A549 (cell line): ENCODE results near the gene KCTD15. TPM values are rescaled to one million over a fixed set of nuclear protein-coding genes. Genes with fewer than 3 reads are reported as not detected.

Source experiments
- ATAC-seq, 2 experiments: fragments of 200-7000 bp in 1 of 2; fragments of >200 bp in 1 of 2; cut with Nextera tagmentation in 1 of 2; cut with Tn5 transposase in 1 of 2; 3 replicates each; pipeline versions ENCODE4 v1.8.0 to v1.9.1; 2018 to 2020; ENCODE audit warnings: mild to moderate bottlenecking in 1 of 2, moderate library complexity in 1 of 2
- CTCF ChIA-PET: fragments of 300-600 bp; sonication (Branson Sonifier 250); formaldehyde crosslinking; extraction: SDS; loops from one replicate; lab custom pipeline; 2021; ENCODE audit warnings: antibody characterized with exemption, inconsistent platforms; lab: Yijun Ruan, JAX
- POLR2A ChIA-PET: fragments of 350-600 bp; formaldehyde crosslinking; extraction: SDS; loops from one replicate; lab custom pipeline; 2021; ENCODE audit warnings: antibody characterized with exemption, inconsistent platforms; lab: Yijun Ruan, JAX
- DNase-seq, 2 experiments: peaks; one replicate each; pipeline versions ENCODE4 v3.0.0 to v3.0.0-alpha.2; 2011 to 2016; ENCODE audit warnings: low read depth in 1 of 2, low spot score in 1 of 2
- FAIRE-seq: peaks from 2 replicates; lab custom pipeline; 2011; peaks lifted over from hg19 to GRCh38; lab: Jason Lieb, UNC
- H3K27ac ChIP-seq, 2 experiments: fragments of >200 bp; sonication (Bioruptor Twin); formaldehyde crosslinking; 3 replicates each; pipeline ENCODE4 v1.5.1; 2016 to 2017
- H3K4me1 ChIP-seq: fragments of >200 bp; sonication (Bioruptor Twin); formaldehyde crosslinking; 3 replicates; pipeline ENCODE4 v1.6.1; 2016
- H3K4me2 ChIP-seq: fragments of >200 bp; sonication (Bioruptor Twin); formaldehyde crosslinking; 3 replicates; pipeline ENCODE4 v1.6.1; 2016
- H3K4me3 ChIP-seq: fragments of >200 bp; sonication (Bioruptor Twin); formaldehyde crosslinking; 3 replicates; pipeline ENCODE4 v1.5.1; 2016
- H3K9me3 ChIP-seq: fragments of >200 bp; sonication (Bioruptor Twin); formaldehyde crosslinking; 3 replicates; pipeline ENCODE4 v1.6.1; 2016
- BHLHE40 ChIP-seq: IDR thresholded peaks from 2 replicates; pipeline ENCODE4 v1.6.1; 2012; ENCODE audit warnings: low read depth, low read length, inconsistent platforms
- CHD4 ChIP-seq: fragments of 200-600 bp; sonication (generic); IDR thresholded peaks from 2 replicates; pipeline ENCODE4 v1.6.1; 2016; ENCODE audit warnings: antibody characterized with exemption, mild to moderate bottlenecking, borderline replicate concordance
- EP300 ChIP-seq, 2 experiments: fragments of >200 bp; sonication (Bioruptor Twin); formaldehyde crosslinking; IDR thresholded peaks; 2 replicates in 1 of 2; 3 replicates in 1 of 2; pipeline ENCODE4 v1.6.1; 2016 to 2017
- ESRRA ChIP-seq: fragments of 150-350 bp; IDR thresholded peaks from 2 replicates; pipeline ENCODE4 v1.6.1; 2014; ENCODE audit warnings: mild to moderate bottlenecking, low read length, borderline replicate concordance
- FOSB ChIP-seq: fragments of 250-450 bp; sonication (Bioruptor Pico); IDR thresholded peaks from 2 replicates; pipeline ENCODE4 v1.5.0; 2020; ENCODE audit warnings: mild to moderate bottlenecking, moderate library complexity
- HDAC2 ChIP-seq: fragments of 200-600 bp; sonication (generic); IDR thresholded peaks from 2 replicates; pipeline ENCODE4 v1.6.1; 2016
- HEYL ChIP-seq: fragments of 250-450 bp; sonication (Bioruptor Pico); IDR thresholded peaks from 2 replicates; pipeline ENCODE4 v1.8.0; 2021; ENCODE audit warnings: mild to moderate bottlenecking, moderate library complexity
- HOXA7 ChIP-seq: fragments of 250-450 bp; sonication (Bioruptor Pico); IDR thresholded peaks from 2 replicates; pipeline ENCODE4 v1.5.0; 2020; ENCODE audit warnings: mild to moderate bottlenecking, moderate library complexity
- HOXB13 ChIP-seq: fragments of 250-450 bp; sonication (Bioruptor Pico); IDR thresholded peaks from 2 replicates; pipeline ENCODE4 v1.5.0; 2020; ENCODE audit warnings: low read depth, mild to moderate bottlenecking, moderate library complexity
- HOXB5 ChIP-seq: fragments of 250-450 bp; sonication (Bioruptor Pico); IDR thresholded peaks from 2 replicates; pipeline ENCODE4 v1.5.0; 2020; ENCODE audit warnings: mild to moderate bottlenecking, moderate library complexity
- MAFK ChIP-seq: fragments of 450-650 bp; IDR thresholded peaks from 2 replicates; pipeline ENCODE4 v1.6.1; 2014; ENCODE audit not compliant: partially characterized antibody
- NPAS2 ChIP-seq: fragments of 250-450 bp; sonication (Bioruptor Pico); IDR thresholded peaks from 2 replicates; pipeline ENCODE4 v1.8.0; 2022; ENCODE audit warnings: mild to moderate bottlenecking, moderate library complexity, borderline replicate concordance
- PHF8 ChIP-seq: fragments of 200-600 bp; sonication (generic); IDR thresholded peaks from 2 replicates; pipeline ENCODE4 v1.6.1; 2016; ENCODE audit warnings: low read depth, mild to moderate bottlenecking, antibody characterized with exemption, moderate library complexity, borderline replicate concordance
- POLR2A ChIP-seq: IDR thresholded peaks from 2 replicates; pipeline ENCODE4 v1.6.1; 2012; ENCODE audit warnings: mild to moderate bottlenecking, low read length
- RARB ChIP-seq: fragments of 250-450 bp; sonication (Bioruptor Pico); IDR thresholded peaks from 2 replicates; pipeline ENCODE4 v1.8.0; 2021; ENCODE audit warnings: mild to moderate bottlenecking, moderate library complexity
- RNF2 ChIP-seq: fragments of 200-600 bp; sonication (generic); IDR thresholded peaks from 2 replicates; pipeline ENCODE4 v1.6.1; 2016; ENCODE audit warnings: low read depth, mild to moderate bottlenecking, antibody characterized with exemption, moderate library complexity, borderline replicate concordance
- TFCP2L1 ChIP-seq: fragments of 250-450 bp; sonication (Bioruptor Pico); IDR thresholded peaks from 2 replicates; pipeline ENCODE4 v1.5.0; 2021; ENCODE audit warnings: mild to moderate bottlenecking
- TP53 ChIP-seq: fragments of 250-450 bp; sonication (Bioruptor Pico); IDR thresholded peaks from 2 replicates; pipeline ENCODE4 v1.5.0; 2021; ENCODE audit warnings: mild to moderate bottlenecking, moderate library complexity
- ZFP36 ChIP-seq: fragments of 450-650 bp; IDR thresholded peaks from 2 replicates; pipeline ENCODE4 v1.6.1; 2014; ENCODE audit warnings: borderline replicate concordance; ENCODE audit not compliant: partially characterized antibody
- ZNF302 ChIP-seq: fragments of 250-450 bp; sonication (Bioruptor Pico); IDR thresholded peaks from 2 replicates; pipeline ENCODE4 v1.9.0; 2021; ENCODE audit warnings: inconsistent platforms, mild to moderate bottlenecking, moderate library complexity
- WGBS: methylation state at CpG from one replicate; pipeline ENCODE4 v1.1.6; 2017; ENCODE audit errors: missing lambda C conversion rate; 5-methylcytosine and 5-hydroxymethylcytosine counted together
- polyA plus RNA-seq, 4 experiments: library from polyadenylated mRNA; depleted of rRNA in 3 of 4; stranded (reverse); fragments of >200 nt; fragmentation: RNase III in 1 of 4; extraction: RNeasy Plus Mini Kit Qiagen cat#74134 plus additional on column Dnase treatment in 1 of 4; gene quantifications; 2 replicates in 3 of 4; 3 replicates in 1 of 4; pipeline ENCODE4 v1.2.3, GENCODE V29; 2011 to 2017
- TF ChIP-seq, protein P1 (sequence below): fragments of 250-450 bp; sonication (Bioruptor Pico); IDR thresholded peaks from 2 replicates; pipeline ENCODE4 v1.5.0; 2021; ENCODE audit warnings: mild to moderate bottlenecking, moderate library complexity, borderline replicate concordance

KCTD15 gene
- polyA plus RNA-seq, 2 of the 4 experiments (the other 2 are of a cell fraction), result 54.0 to 56.5 TPM

DNA sequence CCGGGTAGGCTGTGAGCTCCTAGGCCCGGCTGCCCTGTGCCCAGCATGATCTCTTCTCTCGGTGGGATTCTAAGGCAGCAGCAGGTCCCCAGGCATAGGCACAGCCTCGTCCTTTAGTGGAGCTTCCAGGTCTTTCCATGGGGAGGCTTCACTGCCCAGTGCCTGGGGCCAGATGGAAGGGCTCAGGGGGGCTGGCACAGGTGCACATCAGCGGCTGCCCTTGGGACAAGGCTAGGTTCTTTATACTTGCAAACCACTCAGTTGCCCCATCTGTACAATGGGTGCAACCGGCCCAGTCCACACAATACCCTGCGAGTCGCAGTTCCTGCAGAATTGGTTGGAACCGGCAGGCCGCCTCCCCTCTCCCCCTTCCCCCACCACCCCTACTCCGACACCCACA is 14.2 kb downstream of the KCTD15 start:
- ATAC-seq (no peak), DNase-seq (no peak), FAIRE-seq (no peak)
- 89% methylated on average over 10 of the region's 11 CpGs for WGBS
- TF ChIP-seq FOSB (CRISPR knock-in tag) (no peak), HOXB13 (CRISPR knock-in tag) (no peak), RARB (CRISPR knock-in tag) (no peak), PHF8 (no peak), NPAS2 (CRISPR knock-in tag) (no peak), HOXA7 (CRISPR knock-in tag) (no peak), EP300 (IDR thresholded peaks at IDR 0.05) (no peak), RNF2 (no peak), TFCP2L1 (CRISPR knock-in tag) (no peak), BHLHE40 (no peak)
- TF ChIP-seq, protein P1, sequence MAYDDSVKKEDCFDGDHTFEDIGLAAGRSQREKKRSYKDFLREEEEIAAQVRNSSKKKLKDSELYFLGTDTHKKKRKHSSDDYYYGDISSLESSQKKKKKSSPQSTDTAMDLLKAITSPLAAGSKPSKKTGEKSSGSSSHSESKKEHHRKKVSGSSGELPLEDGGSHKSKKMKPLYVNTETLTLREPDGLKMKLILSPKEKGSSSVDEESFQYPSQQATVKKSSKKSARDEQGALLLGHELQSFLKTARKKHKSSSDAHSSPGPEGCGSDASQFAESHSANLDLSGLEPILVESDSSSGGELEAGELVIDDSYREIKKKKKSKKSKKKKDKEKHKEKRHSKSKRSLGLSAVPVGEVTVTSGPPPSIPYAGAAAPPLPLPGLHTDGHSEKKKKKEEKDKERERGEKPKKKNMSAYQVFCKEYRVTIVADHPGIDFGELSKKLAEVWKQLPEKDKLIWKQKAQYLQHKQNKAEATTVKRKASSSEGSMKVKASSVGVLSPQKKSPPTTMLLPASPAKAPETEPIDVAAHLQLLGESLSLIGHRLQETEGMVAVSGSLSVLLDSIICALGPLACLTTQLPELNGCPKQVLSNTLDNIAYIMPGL (CRISPR knock-in tag), result no peak
- Histone ChIP-seq H3K27ac (no peak overlapping the region), H3K4me2 (no peak overlapping the region), H3K9me3 (no peaks in the 10 kb centered on the region), H3K4me1 (peaks cover 38% of the 10 kb centered on the region), H3K4me3 (no peak overlapping the region)
- ChIA-PET CTCF (interaction anchor here (0.6 to 7.7 kb wide), 6 partner anchors 8 to 276 kb away, joined by 3 to 66 read pairs (median 4); no protein-coding TSS in a partner anchor), POLR2A (interaction anchor here (0.7 kb wide), 1 partner anchor 445 kb away, joined by 3 read pairs; no protein-coding TSS in a partner anchor)

DNA sequence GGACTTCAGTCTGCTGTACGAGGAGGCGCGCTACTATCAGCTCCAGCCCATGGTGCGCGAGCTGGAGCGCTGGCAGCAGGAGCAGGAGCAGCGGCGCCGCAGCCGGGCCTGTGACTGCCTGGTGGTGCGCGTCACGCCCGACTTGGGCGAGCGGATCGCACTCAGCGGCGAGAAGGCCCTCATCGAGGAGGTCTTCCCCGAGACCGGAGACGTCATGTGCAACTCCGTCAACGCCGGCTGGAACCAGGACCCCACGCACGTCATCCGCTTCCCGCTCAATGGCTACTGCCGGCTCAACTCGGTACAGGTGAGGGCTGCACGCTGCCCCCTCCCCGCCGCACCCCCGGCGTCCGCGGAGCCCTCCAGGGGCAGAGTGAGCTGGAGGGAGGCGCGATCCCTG is 14.6 kb downstream of the KCTD15 start:
- CTCF ChIA-PET, result interaction anchor here (0.6 to 7.7 kb wide), 8 partner anchors 8 to 277 kb away, joined by 3 to 66 read pairs (median 3); no protein-coding TSS in a partner anchor
- no peak overlapping the region for H3K27ac ChIP-seq
- 96% methylated on average over 41 of the region's 41 CpGs for WGBS
- TF ChIP-seq HOXB5 (CRISPR knock-in tag) (no peak), BHLHE40 (no peak), MAFK (no peak), HOXA7 (CRISPR knock-in tag) (no peak), ESRRA (no peak), HOXB13 (CRISPR knock-in tag) (no peak), ZFP36 (no peak), TP53 (CRISPR knock-in tag) (no peak), ZNF302 (CRISPR knock-in tag) (no peak), RNF2 (no peak)
- TF ChIP-seq, all 56 proteins: peak for 0
- Histone ChIP-seq H3K9me3 (no peaks in the 10 kb centered on the region), H3K4me3 (no peak overlapping the region), H3K4me1 (peaks cover 37% of the 10 kb centered on the region), H3K4me2 (no peak overlapping the region)
- DNase-seq (no peak), FAIRE-seq (no peak), ATAC-seq (no peak)
- POLR2A ChIA-PET, result no interaction called here

DNA sequence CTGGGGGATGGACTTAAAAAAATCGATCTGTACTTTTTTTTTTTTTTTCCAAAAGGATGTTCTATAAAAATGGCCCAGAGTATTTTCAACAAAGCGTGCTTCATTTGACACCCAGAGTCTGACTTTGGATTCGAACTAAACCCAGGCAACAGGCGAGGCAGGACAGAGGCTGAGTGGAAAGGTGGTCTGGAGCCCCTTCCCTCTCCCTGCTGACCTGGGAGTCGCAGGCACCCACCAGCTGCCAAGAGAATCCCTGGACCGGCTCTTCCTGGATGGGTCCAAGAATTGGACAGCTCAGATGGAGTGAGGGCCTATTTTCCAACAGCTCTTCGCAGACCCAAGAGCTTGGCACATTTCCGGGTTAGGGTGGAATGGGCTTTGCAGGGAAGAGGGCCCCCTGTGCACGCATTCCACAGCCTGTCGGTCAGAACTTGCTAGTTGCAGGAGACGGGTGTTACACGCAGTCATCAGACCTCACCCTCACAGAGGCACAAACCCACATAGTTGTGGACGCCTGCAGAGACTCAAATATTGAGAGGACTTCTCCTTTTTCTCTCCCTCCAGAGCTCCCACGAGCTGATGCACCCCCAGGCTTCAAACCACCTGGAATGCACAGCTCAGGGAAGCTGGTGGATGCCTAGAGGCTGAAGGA is 15.2 kb downstream of the KCTD15 start:
- ATAC-seq (no peak), FAIRE-seq (no peak), DNase-seq (no peak)
- Histone ChIP-seq H3K27ac (no peak overlapping the region), H3K9me3 (no peaks in the 10 kb centered on the region), H3K4me1 (peaks cover 37% of the 10 kb centered on the region), H3K4me2 (no peak overlapping the region), H3K4me3 (no peak overlapping the region)
- no peak for TF ChIP-seq HEYL (CRISPR knock-in tag)
- no peak for TF ChIP-seq HOXB13 (CRISPR knock-in tag)
- no peak for TF ChIP-seq CHD4
- no peak for TF ChIP-seq POLR2A
- TF ChIP-seq HDAC2, result no peak
- ChIA-PET POLR2A (interaction anchor here (0.9 kb wide), 1 partner anchor 15 kb away, joined by 3 read pairs; no protein-coding TSS in a partner anchor), CTCF (interaction anchor here (0.6 to 7.7 kb wide), 9 partner anchors 9 to 334 kb away, joined by 3 to 66 read pairs (median 4); partner anchors contain the start of gene KCTD15)
- WGBS, result 84% methylated on average over 14 of the region's 14 CpGs
